H1 (cell line): ENCODE data around the gene SPSB2.

Source experiments
- BACH1 ChIP-seq: IDR thresholded peaks from 2 replicates; pipeline ENCODE4 v1.6.1; 2012; ENCODE audit warnings: low read length, improper control_type of control experiment
- NRF1 ChIP-seq: IDR thresholded peaks from 2 replicates; pipeline ENCODE4 v1.6.1; 2011; ENCODE audit warnings: mild to moderate bottlenecking, low read depth, low read length, improper control_type of control experiment
- SP1 ChIP-seq: IDR thresholded peaks from 2 replicates; pipeline ENCODE4 v1.6.1; 2011; ENCODE audit warnings: low read depth, low read length
- YY1 ChIP-seq: IDR thresholded peaks from 2 replicates; pipeline ENCODE4 v1.6.1; 2011; ENCODE audit warnings: low read depth, mild to moderate bottlenecking, low read length
- ZNF274 ChIP-seq: IDR thresholded peaks from 2 replicates; pipeline ENCODE4 v1.7.0; 2012; ENCODE audit warnings: low read length, borderline replicate concordance; ENCODE audit errors: extremely low read depth
- TF ChIP-seq, protein P1 (sequence below), 3 experiments: IDR thresholded peaks; 1 replicate in 2 of 3; 2 replicates in 1 of 3; pipeline versions ENCODE4 v1.5.1 to v1.6.1; 2011; ENCODE audit warnings: low read length in 3 of 3, mild to moderate bottlenecking in 3 of 3, inconsistent platforms in 2 of 3, low read depth in 1 of 3, moderate library complexity in 1 of 3; ENCODE audit not compliant: insufficient read depth in 1 of 3; ENCODE audit errors: control extremely low read depth in 1 of 3

DNA sequence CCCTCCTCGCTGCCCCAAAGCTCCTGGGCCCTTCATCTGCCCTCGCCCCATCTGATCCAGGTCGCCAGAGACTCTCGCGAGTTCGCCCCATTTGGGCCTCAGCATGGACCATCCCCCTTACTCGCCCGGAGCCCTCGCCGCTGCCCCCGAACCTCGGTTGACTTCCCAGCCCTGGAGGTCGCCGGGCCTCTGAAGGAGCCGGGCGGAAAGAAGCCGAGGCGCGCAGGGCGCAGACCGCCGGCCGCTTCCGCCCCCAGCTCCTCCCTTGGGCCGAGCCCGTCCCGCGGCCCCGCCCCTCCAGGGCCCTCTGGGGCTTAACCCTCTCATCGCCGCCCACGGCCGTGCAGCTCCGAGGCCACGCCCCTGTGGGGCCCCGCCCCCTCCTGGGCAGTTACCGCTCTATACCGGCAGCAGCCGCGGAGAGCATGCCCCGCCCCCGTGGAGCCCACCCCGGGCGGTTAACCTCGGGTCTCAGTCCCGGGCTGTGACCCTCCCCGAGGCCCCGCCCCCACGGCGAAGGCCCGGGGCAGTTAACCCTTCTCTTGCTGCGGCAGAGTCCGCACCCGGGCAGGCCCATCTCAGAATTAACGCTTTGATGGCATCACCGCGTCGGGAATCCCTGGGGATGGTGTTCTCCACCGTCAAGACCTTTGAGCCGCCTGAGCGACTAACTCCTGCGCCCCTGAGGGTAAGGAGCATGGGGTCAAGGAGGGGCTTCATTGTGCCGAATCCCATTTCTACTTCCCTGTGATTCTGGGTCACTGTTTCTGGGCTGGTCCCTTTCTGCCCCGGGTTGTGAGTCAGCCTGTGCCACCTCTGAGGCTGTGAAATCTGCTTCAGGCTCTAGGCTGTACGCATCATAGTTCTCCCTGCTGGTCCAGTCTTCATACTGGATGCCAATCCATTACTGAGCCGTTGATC lies at the start of gene SPSB2:
- TF ChIP-seq BACH1 (0 out of 2 replicates have a peak, but pooled peaks have one; percentile 14), SP1 (peak; percentile 86), YY1 (no peak), ZNF274 (no peak), NRF1 (no peak)
- TF ChIP-seq, protein P1, sequence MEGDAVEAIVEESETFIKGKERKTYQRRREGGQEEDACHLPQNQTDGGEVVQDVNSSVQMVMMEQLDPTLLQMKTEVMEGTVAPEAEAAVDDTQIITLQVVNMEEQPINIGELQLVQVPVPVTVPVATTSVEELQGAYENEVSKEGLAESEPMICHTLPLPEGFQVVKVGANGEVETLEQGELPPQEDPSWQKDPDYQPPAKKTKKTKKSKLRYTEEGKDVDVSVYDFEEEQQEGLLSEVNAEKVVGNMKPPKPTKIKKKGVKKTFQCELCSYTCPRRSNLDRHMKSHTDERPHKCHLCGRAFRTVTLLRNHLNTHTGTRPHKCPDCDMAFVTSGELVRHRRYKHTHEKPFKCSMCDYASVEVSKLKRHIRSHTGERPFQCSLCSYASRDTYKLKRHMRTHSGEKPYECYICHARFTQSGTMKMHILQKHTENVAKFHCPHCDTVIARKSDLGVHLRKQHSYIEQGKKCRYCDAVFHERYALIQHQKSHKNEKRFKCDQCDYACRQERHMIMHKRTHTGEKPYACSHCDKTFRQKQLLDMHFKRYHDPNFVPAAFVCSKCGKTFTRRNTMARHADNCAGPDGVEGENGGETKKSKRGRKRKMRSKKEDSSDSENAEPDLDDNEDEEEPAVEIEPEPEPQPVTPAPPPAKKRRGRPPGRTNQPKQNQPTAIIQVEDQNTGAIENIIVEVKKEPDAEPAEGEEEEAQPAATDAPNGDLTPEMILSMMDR (IDR thresholded peaks at IDR 0.05; ENCODE audit: control extremely low read depth in 1 of 3, insufficient read depth in 1 of 3, low read depth in 1 of 3, low read length in 3 of 3), result no peak
